ENCODE measurements around the gene FBXL16.

The FBXL16 gene

GRCh38 chr16:658679-659571 is 46.7 kb downstream of the FBXL16 start:
- TF ChIP-seq CTCF (IDR thresholded peaks at IDR 0.05; ENCODE audit: low read depth, low read length): no peak
- H3K4me3 ChIP-seq (ENCODE audit: low read depth, low read length): no peak overlapping the region

- no peak overlapping the region for H3K4me3 ChIP-seq (ENCODE audit: low read depth, low read length)
- TF ChIP-seq CTCF (IDR thresholded peaks at IDR 0.05; ENCODE audit: low read depth, low read length): no peak
Observed at GRCh38 chr16:657487-657886, 48.1 kb downstream of the FBXL16 start.

- TF ChIP-seq CTCF (IDR thresholded peaks at IDR 0.05; ENCODE audit: low read depth, low read length): no peak
- no peak overlapping the region for H3K4me3 ChIP-seq (ENCODE audit: low read depth, low read length)
Observed at GRCh38 chr16:654034-654433, 51.6 kb downstream of the FBXL16 start.

GRCh38 chr16:652454-653305 is 52.9 kb downstream of the FBXL16 start:
- TF ChIP-seq CTCF (IDR thresholded peaks at IDR 0.05; ENCODE audit: low read depth, low read length): no peak
- H3K4me3 ChIP-seq (ENCODE audit: low read depth, low read length): no peak overlapping the region

- H3K4me3 ChIP-seq (ENCODE audit: low read depth, low read length): no peak overlapping the region
- no peak for TF ChIP-seq CTCF (IDR thresholded peaks at IDR 0.05; ENCODE audit: low read depth, low read length)
Observed at GRCh38 chr16:651844-652243, 53.8 kb downstream of the FBXL16 start.

- peak overlapping the region; percentile 65 for H3K4me3 ChIP-seq (ENCODE audit: low read depth, low read length)
- TF ChIP-seq CTCF (IDR thresholded peaks at IDR 0.05; ENCODE audit: low read depth, low read length): no peak
Observed at GRCh38 chr16:649631-650030, 56.0 kb downstream of the FBXL16 start.
